Activated CD4-positive, alpha-beta T cell treated with anti-CD3 and anti-CD28 coated beads for 48 hours (primary cell): ENCODE data around the gene PRR16.

Experiments
- DNase-seq: peaks from one replicate; pipeline ENCODE4 v3.0.0-alpha.2; 2020

Gene PRR16

DNA sequence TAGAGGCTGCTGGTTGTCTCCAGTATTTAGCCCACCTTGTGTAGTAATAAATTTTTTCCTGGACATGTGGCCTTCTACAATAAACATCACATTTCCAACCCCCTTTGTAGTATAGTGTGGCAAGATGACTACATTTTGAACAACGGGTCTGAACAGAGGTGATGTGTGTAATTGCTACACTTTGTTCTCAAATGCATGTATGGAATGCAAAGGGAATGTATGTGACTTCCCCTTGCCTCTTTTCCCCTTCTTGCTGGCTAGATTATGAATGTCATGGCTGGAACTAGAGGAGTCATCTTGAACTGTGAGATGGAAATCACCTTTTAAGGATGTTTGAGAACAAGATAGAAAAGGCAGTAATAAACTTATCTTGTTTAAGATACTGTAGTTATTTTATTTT lies 54.5 kb downstream of the PRR16 start:
- DNase-seq, result no peak

DNA sequence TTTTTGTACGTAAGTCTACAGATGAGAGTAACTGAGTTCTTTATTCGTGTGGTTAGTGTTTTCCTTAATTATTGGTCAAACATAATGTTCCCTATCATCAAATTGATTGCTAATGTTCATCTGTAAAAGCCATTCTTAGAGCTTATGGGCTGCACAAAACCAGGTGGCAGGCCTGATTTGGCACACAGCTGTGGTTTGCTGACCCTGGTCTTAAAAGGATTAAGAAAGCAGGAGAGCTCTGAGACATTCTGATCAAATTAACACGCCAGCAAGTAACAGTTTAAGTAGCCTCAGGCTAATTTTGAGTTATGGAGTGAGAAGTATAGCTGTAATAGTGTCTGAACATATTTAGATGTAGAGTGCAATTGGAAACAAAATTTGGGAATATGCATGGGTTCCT lies 63.2 kb downstream of the PRR16 start:
- DNase-seq, result no peak

DNA sequence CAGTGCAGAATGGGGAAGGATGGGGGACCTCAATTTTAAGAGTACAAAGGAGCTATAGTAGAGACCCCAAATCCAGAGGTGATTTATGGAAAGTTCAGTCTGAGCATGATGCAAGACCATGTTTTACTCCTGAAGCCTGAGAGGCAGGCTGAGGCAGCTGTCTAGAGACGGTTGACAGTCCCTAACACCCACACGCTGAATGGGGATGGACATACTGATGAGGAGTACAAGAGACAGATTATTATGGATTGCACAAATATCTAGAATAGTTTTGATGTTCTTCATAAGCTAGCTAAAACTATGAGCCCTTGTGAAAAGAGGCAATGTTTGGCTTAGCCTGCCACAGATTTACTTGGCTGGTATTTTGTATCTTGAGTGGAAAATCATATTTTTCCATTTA lies 64.5 kb downstream of the PRR16 start:
- no peak for DNase-seq

DNA sequence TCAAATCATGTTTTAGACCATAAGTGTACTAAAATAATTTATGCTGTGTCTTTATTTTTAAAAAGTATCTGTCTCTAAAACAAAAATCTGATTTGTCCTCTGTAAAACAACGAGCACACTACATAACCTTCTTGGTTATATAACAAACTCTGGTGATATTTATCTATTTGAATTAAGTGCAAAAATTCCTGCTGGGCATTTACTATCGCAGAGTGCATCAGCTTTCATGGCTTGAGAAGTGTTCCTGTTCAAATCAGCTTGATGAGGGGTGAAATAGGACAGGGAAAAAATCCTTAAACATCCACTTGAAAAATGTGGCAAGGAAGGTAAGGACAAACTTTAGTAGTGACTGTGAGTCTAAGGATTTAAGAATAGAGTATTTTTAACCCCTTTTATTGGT lies 65.3 kb downstream of the PRR16 start:
- DNase-seq, result no peak

DNA sequence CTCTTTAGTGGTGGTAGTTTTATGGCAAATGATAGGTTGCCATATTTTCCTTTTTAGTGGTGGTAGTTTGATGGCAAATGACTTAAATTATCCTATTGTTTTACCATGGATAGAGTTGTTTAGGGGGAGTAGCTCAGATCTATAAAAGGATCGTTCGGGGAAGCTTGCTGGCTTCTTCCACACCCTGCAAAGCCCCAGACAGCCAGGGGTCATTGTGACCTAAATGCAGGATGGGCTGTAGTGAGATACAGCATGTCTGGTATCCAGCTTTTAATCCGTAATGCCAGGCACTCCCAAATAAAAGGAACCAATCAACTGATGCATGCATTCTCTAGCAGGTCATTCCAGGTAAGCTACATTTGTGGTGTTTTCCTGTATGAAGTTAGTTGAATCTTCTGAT lies 67.1 kb downstream of the PRR16 start:
- no peak for DNase-seq

DNA sequence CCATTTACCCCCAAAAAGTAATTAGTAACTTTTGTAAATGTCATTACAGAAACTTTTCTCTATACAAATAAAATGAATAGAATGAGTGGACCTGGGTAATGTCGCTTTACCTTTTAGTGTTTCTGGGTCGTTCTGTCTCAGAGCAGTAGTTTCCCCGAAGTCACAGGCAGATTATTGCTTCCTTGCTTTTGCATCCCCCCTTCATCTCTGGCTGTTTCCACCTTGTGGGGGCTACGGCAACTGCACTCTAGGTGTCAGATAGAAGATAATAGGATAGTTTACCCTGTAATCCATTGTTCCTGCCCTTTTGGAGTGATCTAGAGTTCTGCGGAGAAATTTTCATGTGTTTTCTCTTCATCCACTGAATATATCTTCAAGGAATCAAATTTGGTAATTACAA lies 68.7 kb downstream of the PRR16 start:
- no peak for DNase-seq

DNA sequence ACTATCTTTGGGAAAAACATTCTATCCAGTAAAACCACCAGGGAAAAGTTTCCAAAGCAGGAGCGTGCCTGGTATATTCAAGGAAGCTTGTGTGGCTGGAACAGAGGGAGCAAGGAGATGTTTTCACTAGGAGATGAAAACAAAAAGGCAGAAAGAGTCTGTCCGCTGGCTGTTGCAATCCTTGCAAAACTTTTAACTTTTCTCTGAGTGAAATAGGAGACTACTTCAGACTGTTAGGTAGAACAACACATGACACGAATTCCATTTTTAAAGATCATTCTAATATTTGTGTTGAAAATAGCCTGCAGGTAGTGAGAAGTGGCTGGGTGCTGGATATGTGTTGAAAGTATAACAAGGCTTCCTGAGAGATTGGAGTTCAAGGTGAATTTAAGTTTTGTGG lies 69.5 kb downstream of the PRR16 start:
- no peak for DNase-seq

DNA sequence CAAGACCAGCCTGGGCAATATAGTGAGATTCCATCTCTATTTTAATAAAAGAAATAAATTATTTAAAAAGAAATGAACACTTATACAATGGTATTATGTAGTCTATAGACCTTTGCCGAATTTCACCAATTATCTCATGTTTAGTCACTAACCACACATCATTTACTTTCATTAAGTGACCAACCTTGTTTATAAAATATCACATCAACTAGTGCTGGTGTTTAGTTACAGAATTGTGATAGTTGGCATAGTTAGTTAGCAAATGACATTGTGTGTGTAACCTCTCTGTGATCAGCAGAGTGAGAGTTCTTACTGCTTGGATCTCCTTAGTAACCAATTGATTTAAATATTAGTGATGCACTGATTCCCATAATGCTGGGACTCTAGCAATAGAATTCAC lies 71.8 kb downstream of the PRR16 start:
- no peak for DNase-seq

DNA sequence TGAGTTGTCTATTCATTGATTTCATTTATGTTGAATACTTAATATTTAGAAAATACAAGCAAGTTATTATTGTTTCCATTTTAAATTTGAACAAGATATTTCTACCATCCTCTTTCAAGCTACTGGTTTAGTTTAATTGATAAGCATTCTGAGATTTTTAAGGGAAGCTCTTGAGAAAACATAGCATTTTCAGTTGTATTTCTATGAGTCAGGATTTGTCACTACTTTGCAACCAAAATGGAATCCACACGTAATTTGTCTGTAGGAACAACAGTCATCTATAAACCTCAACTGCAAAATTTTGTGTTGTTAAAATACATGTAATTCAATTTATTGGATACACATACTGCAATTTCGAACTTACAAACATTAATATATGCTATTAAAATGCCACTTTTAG lies 74.0 kb downstream of the PRR16 start:
- DNase-seq, result no peak

DNA sequence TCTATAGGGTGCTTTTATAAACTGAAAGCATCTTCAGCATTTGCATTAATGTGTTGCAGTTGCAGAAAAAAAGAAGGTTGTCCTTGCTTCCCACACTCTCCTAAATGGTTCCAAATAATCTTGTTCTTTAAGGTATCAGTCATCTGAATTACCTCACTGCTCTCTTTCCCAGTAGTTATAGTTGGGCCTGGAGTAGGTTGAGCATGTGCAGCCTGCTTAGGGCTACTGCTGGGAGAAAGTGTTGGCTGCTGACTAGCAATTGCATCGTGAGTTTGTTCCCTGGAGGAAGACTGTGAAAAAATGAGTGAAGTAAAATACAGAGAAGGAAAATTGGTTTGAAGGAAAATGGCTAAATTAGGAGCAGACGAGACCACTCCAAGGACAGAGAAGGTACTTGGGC lies 74.5 kb downstream of the PRR16 start:
- DNase-seq, result no peak

DNA sequence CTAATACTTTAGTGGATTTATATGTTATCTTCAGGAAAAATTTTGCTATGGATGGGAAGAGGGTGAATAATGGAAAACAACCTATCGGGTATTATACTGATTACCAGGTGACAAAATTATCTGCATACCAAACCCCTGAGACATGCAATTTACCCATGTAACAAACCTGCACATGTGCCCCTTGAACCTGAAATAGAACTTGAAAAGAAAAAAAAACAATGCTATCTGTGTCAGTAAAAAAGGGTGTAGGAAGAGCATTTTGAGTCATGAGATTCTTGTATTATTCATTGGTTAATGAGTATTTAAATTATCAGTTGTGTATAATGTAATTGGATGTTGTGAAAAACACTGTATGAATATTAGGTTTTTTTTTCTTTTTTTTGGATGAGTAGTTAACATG lies 75.4 kb downstream of the PRR16 start:
- DNase-seq, result no peak

DNA sequence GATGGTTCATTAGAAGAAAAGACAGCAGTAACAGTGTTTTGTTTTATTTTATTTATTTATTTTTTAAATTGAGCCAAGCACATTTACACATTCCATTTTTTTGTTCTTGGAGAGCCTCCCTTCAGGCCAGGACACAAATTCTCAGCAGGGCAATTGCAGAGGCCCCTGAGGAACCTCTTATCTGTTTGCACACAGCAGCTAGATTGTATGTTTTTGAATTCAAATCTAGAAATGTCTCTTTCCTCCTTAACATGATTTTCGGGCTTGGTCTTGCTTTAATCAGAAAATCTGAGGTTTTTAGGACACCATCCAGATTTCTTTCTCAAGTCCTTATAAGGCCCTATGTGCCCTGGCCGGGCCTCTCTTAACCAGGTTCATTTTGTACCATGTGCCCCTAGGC lies 76.0 kb downstream of the PRR16 start:
- no peak for DNase-seq

DNA sequence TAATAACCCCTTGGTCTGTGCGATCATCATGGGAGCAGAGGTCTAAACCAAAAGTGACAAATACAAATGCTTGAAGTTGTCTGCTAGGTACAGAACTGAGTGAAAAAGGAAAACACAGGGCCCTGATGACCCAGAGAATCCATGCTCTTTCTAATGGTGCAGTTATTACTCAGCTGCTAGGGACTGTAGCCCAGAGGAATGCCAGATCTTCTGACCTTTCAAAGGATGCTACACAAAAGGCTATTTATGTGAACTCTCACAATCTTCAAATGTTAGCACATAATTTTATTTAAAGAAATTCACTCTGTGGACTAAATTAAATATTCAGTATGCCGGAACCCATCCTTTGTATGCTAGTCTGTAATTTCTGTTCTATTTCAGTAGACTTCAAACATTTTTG lies 79.9 kb downstream of the PRR16 start:
- DNase-seq, result no peak

DNA sequence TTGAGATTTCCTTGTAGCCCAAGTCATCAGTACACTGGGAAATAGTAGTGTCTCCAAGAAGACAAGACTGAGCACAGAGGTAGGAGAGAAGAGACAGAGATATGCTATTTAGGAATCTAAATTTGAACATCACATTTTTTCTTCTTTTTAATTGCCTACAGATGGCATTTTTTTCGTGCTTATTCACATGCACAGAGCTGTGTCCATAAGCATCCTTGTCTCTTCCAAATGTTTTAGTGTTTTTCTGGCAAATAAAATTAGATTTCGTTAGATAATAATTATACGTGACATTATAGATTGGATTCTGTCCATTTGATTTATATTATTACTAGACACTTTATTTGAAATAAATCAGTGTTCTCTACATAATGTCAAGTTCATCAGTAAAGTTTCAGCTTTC lies 80.9 kb downstream of the PRR16 start:
- DNase-seq, result no peak

DNA sequence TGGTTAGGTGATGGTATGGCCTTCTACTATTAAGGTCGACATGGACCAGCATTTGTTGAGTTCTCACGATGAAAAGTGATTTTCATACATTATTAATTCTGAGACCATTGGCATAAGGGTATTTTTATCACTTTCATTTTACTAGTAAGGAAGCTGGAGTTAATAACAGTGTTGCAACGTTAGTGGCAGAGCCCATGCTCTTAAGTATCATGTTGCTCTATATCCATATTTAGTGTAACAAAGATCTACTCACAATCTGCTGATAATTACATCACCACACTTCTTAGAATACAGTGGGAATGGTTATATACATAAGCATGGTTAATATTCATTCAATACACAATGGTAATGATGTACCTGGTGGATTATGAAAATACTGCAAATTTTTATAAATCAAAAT lies 81.9 kb downstream of the PRR16 start:
- DNase-seq, result no peak

DNA sequence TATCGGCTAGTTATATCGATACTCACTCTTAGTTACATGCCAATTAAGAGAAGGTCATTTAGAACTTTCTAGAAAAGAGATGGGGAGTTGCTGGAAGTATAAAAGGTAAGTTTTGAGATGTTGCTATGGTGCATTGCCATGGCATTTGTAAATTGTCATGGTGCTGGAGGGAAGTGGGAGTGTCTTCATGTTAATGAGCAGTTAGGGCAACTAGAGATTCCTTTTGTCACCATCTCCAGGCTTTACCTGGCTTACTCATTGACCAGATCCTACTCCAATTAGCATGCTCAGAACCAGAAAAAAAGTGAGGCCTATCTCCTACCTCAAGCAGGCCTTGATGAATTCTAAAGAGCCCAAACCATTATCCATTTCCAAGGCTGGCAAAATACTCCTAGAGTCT lies 82.8 kb downstream of the PRR16 start:
- no peak for DNase-seq

DNA sequence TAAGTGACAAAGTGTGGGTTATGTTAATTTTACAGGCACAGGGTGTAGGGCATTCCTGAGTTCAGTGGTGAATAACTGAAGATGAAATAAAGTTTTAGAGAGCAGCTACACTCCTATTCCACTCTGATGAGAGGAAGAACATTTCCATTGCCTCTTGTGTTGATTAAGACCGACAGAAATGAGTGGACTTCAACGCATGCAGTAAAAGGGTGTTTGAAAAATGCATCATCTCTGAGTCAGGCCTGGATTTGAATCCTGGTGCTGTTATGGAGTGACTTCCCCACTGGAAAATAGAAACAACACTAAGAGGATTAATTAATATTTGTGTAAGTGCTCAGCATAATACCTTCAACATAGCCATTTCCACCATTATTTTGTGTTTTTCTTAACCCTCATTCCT lies 86.3 kb downstream of the PRR16 start:
- DNase-seq, result no peak

DNA sequence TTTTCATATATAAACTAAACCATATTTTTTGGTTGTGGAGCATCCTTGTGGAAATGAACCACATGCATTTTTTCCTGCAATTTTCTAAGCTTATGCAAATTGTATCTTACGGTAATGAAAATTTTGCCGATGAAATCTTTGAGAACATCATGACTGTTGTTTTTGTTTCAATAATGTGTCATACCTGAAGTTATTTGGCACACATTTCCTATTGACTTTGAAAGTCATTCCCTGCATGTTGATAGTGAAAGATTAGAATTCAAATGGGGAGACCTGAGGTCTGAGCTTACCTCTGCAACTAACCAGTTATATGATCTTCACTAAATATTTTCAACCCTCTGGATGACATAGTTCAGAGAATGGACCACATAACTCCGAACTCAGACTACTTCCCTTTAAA lies 88.5 kb downstream of the PRR16 start:
- no peak for DNase-seq

DNA sequence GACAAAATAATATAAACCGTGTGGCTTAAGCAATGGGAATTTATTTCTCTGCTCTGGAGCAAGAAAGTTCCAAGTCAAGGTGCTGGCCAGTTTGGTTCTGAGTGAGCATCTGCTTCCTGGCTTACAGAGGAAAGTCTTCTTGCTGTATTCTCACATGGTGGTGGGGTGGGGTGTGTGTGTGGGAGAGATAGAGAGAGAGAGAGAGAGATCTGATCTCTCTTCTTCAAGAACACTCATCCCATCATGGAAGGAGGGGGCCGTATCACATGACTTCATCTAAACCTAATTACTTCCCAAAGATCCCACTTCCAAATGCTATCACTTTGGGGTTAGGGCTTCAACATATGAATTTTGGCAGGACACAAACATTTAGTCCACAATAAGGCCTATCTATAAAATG lies 91.2 kb downstream of the PRR16 start:
- no peak for DNase-seq

DNA sequence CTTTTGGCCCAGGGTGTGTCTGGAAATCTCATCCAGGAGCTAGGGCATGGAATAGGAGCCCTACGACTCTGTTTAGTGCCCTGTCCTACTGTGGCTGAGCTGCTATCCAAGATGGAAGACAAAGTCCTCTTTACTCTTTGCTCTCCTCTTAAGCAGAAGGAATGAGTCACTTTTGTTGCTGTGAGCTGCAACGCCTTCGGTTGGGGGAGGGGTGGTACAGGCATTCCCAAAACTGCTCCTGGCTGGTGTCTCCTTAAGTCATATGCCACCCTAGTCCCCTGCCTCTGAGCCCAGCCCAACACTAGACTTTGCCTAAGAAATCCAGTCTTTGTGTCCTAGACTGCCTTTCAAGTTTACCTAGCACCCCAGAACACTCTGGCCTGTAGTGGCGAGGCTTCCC lies 99.9 kb downstream of the PRR16 start:
- DNase-seq, result no peak

DNA sequence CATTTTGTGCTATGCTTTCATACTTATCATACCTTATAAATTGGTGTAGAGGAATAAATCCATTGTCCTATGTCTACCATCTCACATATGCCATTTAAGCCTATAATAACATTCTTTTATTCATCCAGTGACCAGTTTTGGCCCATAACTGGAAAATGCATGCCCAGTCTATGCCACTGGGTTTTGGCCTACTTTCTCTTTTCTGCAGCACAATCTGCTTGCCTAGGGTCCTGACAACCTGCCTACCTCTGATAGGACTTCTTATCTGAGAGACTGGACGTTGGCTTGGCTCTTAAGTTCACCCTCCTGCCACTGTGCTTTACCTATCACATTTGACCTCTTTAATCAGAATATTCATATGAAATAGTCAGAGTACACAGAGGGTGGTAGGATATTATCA lies 103.0 kb downstream of the PRR16 start:
- DNase-seq, result no peak

DNA sequence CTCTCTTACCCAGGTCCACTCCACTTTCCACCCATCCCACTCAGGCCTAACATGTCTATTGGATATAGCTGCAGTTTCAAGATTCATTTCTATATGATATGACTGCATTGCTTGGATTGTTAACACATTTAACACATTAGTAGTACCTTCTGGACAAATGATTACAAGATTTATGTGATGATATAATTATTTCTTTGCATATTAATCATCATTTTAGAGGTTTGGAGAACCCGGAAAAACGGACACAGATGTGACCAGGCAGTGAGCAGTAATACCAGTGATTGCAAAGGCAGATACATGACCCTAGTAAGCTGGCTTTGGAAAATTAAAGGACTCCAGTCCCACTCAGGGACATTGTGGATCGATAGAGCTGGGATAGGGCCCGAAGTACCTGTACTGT lies 103.8 kb downstream of the PRR16 start:
- DNase-seq, result no peak

DNA sequence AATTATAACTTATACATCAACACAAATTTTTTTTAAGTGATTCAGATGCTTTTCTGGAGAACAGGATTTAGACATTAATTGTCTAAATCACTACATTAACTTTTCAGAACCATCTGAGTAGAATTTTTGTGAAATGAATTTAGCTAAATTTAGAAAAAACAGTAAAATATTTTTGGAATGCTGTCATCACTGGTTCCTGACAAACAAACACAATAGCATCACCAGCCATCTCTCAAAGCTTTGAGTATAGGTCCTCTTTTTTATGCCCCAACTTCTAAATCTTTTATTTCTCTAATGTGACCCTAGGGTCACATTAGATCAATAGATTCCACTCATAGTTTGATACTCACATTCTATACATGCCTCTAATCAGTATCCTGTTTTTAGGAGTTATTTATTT lies 104.6 kb downstream of the PRR16 start:
- no peak for DNase-seq

DNA sequence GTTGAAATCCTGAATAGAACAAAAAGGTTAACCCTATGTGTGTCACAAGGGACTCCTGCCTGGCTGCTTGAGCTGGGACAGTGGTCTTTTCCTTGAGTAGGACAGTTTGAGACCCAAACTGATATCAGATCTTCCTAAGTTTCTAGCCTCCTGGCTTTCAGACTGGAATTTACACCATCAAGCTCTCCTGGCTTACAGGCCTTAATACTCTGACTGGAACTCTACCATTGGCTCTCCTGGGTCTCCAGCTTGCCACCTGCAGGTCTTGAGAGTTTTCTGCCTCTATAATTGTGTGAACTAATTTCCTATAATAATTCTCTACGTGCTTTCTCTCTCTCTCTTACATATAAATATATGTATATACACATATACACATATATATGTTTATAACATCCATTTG lies 112.5 kb downstream of the PRR16 start:
- DNase-seq, result no peak

DNA sequence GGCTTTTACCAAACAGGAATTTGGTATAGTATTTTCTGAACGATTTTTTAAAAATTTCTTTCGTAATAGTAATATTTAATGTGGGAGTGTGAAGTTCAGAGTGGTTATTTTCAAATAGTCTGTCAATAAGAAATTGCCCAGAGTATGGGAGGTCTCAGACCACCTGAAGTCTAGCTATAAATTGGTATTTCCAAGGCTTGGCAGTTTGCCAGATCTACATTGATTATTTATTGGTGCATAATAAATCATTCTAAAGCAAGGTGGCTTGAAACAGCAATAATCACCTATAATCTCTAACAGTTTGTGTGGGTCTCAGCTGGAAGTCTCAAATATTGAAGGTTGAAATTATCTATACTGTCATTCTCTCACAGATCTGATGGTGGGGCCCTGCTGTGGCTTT lies 118.5 kb downstream of the PRR16 start:
- DNase-seq, result no peak

DNA sequence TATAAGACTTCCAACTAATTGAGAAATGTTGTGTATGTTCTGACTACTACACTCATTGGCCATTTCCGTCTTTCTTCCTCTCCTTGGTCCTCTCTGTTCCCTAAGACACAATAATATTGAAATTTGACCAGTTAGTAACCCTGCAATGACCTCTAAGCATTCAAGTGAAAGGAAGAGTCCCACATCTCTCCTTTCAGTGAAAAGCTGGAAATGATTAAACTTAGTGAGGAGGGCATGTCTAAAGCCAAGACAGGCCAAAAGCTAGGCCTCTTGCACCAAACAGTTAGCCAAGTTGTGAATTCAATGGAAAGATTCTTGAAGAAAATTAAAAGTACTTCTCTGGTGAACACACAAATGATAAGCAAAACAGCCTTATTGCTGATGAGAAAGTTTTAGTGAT lies 122.5 kb downstream of the PRR16 start:
- no peak for DNase-seq

DNA sequence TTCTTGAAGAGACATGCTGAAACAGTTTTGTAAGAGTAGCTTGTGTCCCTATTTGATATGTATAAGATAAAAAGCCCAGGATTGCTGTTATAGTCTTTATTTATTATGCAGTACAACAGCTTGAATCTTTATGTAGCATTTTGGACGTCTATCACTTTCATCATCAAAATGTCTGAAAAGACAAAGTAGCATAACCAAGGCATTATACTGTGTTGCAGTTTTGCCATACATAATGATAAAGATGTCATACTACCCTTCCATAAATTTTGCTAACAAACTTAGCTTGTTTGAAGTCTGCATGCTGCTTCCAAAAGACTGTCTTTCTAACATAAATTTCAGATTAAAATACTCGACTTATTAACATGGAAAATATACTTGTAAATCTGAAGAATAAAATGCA lies 127.8 kb downstream of the PRR16 start:
- DNase-seq, result no peak
